Myocyte (in vitro differentiated cells): ENCODE measurements around the gene TNNT3. TPM values are rescaled to one million over a fixed set of nuclear protein-coding genes. Genes with fewer than 3 reads are reported as not detected.
A peak's percentile ranks its signal among the peaks of the same experiment; 100 is the strongest.
"Not testable (repeated sequence)": the region's sequence is repeated elsewhere in the genome, so short reads cannot be mapped to it uniquely, and the experiment has no call there.

Experiments used
- DNase-seq: peaks from one replicate; pipeline ENCODE4 v3.0.0-alpha.2; 2012; ENCODE audit warnings: low read depth
- total RNA-seq: library from RNA; depleted of rRNA; stranded (reverse); fragments of >200 nt; gene quantifications from 2 replicates; pipeline ENCODE4 v1.2.3, GENCODE V29; 2014

TNNT3 gene
- total RNA-seq, 1 donor from 2014 or later = 2,000 TPM

GRCh38 chr11:1933416-1934334 lies 14.2 kb downstream of the TNNT3 start:
- DNase-seq = no peak

- no peak for DNase-seq
These were observed 15.0 kb downstream of the TNNT3 start for GRCh38 chr11:1934335-1935155.

DNA sequence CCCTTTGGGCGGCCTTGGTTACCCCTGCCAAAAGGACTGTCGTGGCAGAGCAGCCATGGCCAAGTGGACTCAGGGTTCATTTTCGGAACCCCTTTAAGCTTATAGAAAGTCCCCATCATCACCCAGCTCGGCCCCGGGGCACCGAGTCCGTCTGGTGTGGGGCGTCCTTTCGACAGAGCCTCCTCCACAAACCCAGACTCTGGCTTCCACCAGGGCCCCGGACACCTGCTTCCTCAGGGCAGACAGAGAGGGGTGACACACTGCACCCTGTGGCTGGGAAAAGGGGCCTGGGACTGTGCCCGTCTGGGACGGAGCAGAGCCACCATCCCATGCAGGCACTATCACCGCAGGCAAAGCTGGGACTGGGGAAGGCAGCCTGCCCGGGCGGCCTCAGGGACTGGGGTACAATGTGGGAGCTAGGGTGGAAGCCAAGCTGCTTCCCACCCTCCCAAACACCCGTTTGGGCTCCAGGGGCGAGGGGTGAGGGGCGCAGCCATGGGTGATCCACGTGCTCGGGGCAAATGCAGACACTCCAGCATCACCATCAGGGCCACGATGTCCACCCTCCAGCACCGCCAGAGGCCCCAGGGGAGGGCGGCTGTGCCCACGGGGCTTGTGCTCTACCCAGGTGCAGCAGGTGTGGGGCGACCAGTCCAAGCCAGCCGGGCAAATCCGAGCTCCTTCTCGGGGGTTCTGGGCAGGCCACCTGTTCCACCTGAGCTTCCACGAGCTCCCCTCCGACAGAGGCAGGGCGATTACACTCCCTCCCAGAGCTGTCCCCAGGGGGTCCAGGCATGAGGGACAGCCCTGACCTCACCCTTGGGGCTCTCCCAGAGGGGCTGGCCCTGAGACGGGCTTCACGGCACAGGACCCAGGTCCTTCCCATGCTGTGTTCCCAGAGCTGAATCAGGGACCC lies 15.9 kb downstream of the TNNT3 start:
- no peak for DNase-seq

DNA sequence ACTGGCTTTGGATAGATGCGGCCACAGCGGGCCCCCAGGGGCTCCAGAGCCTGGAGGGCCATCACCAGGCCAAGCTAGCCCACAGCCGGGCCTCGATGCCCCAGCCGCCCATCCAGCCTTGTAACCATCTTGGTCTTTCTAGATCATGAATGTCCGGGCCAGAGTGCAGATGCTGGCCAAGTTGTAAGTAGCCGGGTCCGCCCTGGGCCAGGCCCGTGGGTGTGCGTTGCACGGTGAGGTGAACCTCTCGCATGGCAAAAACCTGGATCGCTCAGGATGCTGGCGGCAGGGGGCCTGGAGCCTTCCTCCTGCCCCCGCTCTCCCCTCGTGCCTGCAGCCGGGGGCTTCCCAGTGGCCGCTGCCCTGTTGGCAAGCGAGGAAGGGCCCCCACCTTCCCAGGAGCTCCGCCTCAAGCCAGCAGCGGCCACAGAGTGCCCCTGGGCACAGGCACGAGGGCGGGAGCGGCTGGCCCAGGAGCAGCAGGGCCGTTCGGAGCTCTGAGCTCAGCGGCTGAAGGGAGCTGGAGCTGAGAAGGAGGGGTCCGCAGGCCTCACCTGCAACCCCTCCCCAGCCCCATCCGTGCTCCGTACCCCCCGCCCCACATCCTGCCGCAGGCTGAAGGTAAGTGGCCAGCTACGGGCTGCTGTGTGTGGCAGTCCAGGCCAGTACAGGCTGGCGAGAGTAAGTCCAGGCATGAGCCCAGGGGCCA lies 16.7 kb downstream of the TNNT3 start:
- no peak for DNase-seq

- DNase-seq = no peak
These were observed 17.5 kb downstream of the TNNT3 start for GRCh38 chr11:1936781-1937615.

- DNase-seq = no peak
These were observed 18.3 kb downstream of the TNNT3 start for GRCh38 chr11:1937616-1938342.

- DNase-seq = no peak
These were observed 19.0 kb downstream of the TNNT3 start for GRCh38 chr11:1938343-1939005.

GRCh38 chr11:1939006-1939625 lies 19.6 kb downstream of the TNNT3 start:
- DNase-seq = no peak

DNA sequence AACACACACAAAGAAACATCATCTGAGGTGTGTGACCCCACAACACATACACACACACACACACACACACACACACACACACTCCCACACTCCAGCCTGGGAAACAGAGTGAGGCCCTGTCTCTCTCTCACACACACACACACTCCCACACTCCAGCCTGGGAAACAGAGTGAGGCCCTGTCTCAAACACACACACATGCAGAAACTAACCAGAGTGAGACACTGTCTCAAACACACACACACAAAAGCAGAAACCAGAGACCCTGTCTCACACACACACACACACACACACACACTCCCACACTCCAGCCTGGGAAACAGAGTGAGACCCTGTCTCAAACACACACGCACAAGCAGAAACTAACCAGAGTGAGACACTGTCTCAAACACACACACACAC lies 20.3 kb downstream of the TNNT3 start:
- not testable (repeated sequence) for DNase-seq

DNA sequence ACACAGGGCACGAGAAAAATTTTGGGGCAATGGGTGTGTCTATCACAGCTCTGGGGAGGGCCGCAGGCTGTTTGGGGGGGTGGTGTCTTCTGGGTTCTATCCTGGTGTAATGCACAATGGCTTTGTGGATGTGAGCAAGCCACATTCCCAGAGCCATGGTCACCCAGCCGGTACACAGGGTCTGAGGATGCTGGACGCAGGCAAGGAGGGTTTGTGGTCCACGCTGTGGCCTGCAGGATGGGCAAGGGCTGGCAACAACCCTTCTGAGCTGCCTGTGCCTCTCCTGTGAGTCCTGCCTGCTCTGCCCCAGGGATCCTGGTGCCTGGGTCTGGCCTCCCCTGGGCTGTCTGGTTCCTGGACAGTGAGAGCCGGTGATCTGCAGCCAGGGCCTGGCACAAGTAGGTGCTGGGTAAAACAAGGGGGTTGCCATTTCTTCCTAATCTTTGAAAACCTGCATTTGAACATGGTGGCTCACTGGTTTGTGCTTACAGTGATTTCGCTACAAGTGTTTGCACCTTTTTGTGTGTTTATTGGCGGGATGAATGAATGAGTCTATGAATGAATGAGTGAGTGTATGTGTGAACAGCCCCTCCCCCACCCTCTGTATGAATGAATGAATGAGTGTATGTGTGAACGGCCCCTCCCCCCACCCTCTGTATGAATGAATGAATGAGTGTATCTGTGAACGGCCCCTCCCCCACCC lies 23.2 kb downstream of the TNNT3 start:
- no peak for DNase-seq

GRCh38 chr11:1943576-1943975 lies 24.1 kb downstream of the TNNT3 start:
- DNase-seq = no peak

GRCh38 chr11:1943977-1944376 lies 24.5 kb downstream of the TNNT3 start:
- DNase-seq = peak; percentile 83

- no peak for DNase-seq
These were observed 27.4 kb downstream of the TNNT3 start, which contains the start of gene MRPL23 for GRCh38 chr11:1946812-1947484. Gene MRPL23 (plus strand): TSS chr11:1947332. CDS start chr11:1947363, 31 bp downstream.

DNA sequence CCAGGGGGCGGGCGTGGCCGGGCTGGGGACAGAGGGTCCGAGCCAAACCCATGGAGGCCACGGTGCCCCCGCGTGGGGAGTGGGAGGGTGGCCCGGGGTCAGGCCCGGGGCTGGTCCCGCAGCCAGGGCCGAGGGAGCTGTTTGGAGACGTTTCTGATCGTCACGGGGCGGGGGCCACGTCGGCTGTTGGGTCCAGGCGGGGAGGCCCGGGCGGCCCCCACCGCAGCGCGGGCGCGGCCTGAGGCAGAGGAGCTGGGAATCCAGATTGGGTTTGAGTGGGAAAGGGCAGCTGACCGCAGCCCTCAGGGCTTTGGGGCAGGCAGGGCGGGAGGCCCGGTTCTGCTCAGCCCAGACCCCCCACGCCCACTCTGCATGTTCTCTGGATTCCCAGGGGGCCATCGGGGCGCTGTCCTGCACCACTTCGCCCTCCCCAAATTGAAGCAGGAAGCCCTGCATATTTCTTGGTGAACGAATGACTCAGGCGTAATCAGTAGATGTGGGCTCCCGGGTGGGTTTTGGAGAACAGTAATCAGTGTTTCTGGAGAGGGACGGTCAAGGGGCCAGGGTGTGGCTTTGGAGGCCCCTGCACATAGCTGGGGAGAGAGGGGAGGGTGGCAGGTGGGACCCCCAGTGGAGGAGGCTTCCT lies 28.2 kb downstream of the TNNT3 start:
- no peak for DNase-seq

DNA sequence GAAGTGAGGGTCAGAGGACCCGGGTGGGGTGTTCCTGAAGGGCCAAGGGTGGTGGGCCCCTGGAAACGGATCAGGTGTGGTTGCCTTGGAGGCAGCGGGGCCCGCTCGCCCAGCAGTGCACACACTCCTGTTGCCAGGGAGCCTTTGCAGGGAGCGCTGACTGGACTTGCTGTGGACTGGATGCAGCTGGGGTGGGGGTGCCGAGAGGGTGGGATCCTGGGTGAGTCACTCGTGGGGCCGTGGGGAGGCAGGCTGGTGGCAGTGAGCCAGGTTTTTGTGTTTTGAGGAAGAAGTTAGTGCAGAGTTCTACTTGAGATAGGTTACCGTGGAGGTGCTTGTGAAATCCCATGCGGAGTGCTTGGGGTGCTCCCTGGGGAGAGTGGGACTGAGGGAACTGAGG lies 28.9 kb downstream of the TNNT3 start:
- no peak for DNase-seq

DNA sequence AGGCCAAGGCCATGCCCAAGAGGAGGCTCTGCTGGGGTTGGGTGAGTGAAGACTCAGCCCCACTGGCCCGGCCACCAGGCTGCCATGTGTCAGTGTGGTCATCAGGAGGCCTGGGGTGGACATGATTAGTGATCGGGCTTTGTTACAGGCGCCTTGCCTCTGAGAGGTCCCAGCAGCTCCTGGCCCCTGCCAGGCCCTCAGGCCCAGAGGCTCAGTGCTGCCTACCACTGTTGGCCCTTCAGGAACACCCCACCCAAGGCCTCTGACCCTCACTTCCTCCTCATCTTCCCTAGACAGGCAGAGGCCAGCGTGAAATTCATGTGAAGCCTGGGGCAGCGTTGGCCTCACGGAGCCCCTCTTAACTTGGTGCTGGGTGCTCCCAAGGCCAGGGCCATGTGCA lies 29.8 kb downstream of the TNNT3 start:
- no peak for DNase-seq
